Amniotic stem cell (primary cell): ENCODE measurements around the gene PDE11A.
A peak's percentile ranks its signal among the peaks of the same experiment; 100 is the strongest.

ENCODE experiments used
- DNase-seq: peaks from one replicate; lab custom pipeline; 2025; lab: John Stamatoyannopoulos, UW

Gene PDE11A

GRCh38 chr2:177625744-177626650 lies 446.6 kb downstream of the PDE11A start:
- no peak for DNase-seq

- DNase-seq = no peak
Measured at GRCh38 chr2:177622521-177622920, 450.1 kb downstream of the PDE11A start.

- DNase-seq = no peak
Measured at GRCh38 chr2:177619986-177620385, 452.6 kb downstream of the PDE11A start.

- DNase-seq = no peak
Measured at GRCh38 chr2:177619461-177619860, 453.1 kb downstream of the PDE11A start.

- DNase-seq = peak; percentile 74
Measured at GRCh38 chr2:177618255-177619253, 454.0 kb downstream of the PDE11A start.

GRCh38 chr2:177617849-177618248 lies 454.7 kb downstream of the PDE11A start:
- no peak for DNase-seq

GRCh38 chr2:177616731-177617130 lies 455.8 kb downstream of the PDE11A start:
- DNase-seq = no peak

GRCh38 chr2:177616066-177616465 lies 456.5 kb downstream of the PDE11A start:
- no peak for DNase-seq

GRCh38 chr2:177612659-177613058 lies 459.9 kb downstream of the PDE11A start:
- DNase-seq = no peak

GRCh38 chr2:177611310-177611886 lies 461.2 kb downstream of the PDE11A start:
- no peak for DNase-seq

- no peak for DNase-seq
Measured at GRCh38 chr2:177610813-177611212, 461.8 kb downstream of the PDE11A start.

- no peak for DNase-seq
Measured at GRCh38 chr2:177606636-177607035, 465.9 kb downstream of the PDE11A start.

GRCh38 chr2:177604271-177605065 lies 468.1 kb downstream of the PDE11A start:
- peak; percentile 45 for DNase-seq

- DNase-seq = no peak
Measured at GRCh38 chr2:177603768-177604167, 468.8 kb downstream of the PDE11A start.

- DNase-seq = no peak
Measured at GRCh38 chr2:177603181-177603580, 469.4 kb downstream of the PDE11A start.

GRCh38 chr2:177602611-177603164 lies 469.9 kb downstream of the PDE11A start:
- no peak for DNase-seq

GRCh38 chr2:177600917-177601316 lies 471.7 kb downstream of the PDE11A start:
- DNase-seq = no peak

GRCh38 chr2:177599956-177600355 lies 472.6 kb downstream of the PDE11A start:
- no peak for DNase-seq

- no peak for DNase-seq
Measured at GRCh38 chr2:177599139-177599688, 473.4 kb downstream of the PDE11A start.

- DNase-seq = no peak
Measured at GRCh38 chr2:177598326-177599138, 474.0 kb downstream of the PDE11A start.
